Measurements from ENCODE around the gene SEPTIN3.
A peak's percentile ranks its signal among the peaks of the same experiment; 100 is the strongest.

The SEPTIN3 gene

DNA sequence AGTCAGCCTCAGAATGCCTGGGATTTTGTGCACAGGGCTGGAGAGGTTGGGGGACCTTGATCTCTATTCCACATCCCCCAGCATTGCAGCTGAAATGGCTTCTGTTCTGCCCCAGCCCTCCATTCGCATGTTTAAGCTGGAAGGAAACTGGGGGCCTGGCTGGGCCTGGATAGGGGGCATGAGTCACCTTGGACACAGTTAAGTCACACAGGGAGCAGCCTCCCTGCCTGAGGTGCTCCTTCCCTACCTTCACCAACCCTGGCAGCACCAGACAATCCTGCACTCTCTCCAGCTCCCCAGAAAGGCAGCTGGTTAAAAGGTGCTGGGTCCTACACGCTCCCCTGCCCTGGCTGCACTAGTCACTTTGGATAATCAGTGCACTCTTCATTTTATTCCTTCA lies 16.5 kb upstream of the SEPTIN3 start:
- no peak overlapping the region for H3K4me3 Mint-ChIP-seq
- H3K9me3 Mint-ChIP-seq, result no peaks in the 10 kb centered on the region
- no peaks in the 10 kb centered on the region for H3K36me3 Mint-ChIP-seq (ENCODE audit: low read depth)
- no peak overlapping the region for H3K27ac Mint-ChIP-seq
- peaks cover 9% of the 10 kb centered on the region for H3K4me1 Mint-ChIP-seq (ENCODE audit: low read depth)
- H3K27me3 Mint-ChIP-seq (ENCODE audit: low read depth), result no peaks in the 10 kb centered on the region

DNA sequence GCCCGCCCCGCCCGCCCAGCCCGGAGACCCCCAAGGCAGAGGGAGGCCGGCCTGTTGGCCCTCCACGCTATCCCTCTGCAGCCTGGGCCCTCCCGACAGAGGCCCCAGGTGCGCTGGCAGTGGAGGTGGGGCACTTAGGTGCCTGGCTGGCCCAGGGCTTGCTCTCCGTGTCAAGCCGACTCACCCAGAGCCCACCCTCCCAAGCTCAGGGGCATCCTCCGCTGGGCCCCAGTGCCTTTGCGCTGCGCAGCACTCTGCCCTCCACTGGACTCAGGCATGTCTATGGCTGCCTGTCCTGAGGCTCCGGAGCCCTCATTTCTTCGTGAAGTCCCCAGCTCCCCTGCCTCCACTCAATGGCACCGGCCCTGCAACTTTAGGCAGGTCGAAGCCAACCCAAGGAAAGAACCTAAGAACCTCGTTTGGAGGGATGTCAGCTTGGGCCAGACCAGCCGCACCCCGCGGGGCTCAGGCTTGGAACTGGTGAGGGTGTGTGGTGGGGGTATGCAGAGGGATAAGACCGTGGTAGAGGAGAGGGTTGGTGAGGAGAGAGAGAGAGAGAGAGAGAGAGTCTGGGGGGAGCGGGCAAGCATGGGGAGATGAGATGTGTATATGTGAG lies 11.2 kb upstream of the SEPTIN3 start:
- Mint-ChIP-seq H3K27ac (no peak overlapping the region), H3K4me3 (no peak overlapping the region), H3K9me3 (no peaks in the 10 kb centered on the region), H3K27me3 (ENCODE audit: low read depth) (no peaks in the 10 kb centered on the region), H3K36me3 (ENCODE audit: low read depth) (no peaks in the 10 kb centered on the region), H3K4me1 (ENCODE audit: low read depth) (peaks cover 4% of the 10 kb centered on the region)

DNA sequence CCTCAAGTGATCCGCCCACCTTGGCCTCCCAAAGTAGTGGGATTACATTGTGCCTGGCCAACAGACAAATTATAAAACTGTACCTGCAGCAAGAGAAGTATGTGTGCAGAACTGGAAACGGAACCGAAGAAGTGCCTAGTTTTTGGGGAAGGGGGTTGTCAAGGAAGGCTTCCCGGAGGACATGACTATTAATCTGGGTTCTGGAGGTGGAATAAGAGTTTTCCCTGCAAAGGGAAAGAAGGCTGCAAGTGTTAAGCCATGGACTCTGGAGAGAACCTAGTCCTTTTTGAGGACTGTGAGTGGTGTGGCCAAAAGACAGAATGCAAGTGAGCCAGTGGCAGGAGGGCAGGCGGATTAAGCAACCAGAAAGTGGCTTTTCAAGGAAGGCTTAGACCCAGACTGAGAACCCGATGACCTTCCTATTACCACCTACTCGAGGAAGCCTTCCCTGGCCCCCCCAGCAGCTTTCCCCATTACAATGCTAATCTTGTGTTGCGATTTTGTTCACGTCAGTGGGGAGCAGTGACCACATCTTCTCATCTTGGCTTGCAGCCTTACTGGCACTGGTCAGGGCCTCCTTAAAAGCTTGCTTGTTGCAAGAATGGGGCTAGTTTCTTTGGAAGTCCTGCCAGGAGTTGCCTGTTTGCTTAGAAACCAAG lies 5.7 kb upstream of the SEPTIN3 start:
- Mint-ChIP-seq H3K27me3 (ENCODE audit: low read depth) (no peaks in the 10 kb centered on the region), H3K27ac (no peak overlapping the region), H3K4me1 (ENCODE audit: low read depth) (peaks cover 6% of the 10 kb centered on the region), H3K36me3 (ENCODE audit: low read depth) (no peaks in the 10 kb centered on the region), H3K4me3 (no peak overlapping the region), H3K9me3 (no peaks in the 10 kb centered on the region)

DNA sequence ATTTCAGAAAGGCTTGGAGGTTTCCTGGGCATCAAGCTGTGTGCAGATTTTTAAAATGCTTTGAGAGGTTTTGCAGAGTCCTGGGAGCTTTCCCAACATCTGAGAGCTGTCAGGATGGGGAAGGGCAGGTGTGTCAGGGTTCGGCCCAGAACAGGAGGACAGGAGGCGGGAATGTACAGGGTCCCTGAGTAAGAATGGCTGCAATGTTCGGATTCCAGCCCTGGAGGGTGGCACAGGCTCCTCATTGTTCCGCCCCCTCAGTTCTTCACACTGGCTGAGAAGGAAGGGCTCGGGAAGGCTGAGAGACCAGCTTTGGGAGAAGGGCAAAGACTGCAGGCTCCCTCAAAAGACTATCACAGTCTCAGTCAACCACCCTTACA lies 5.1 kb upstream of the SEPTIN3 start:
- H3K4me3 Mint-ChIP-seq, result no peak overlapping the region
- H3K9me3 Mint-ChIP-seq, result no peaks in the 10 kb centered on the region
- H3K4me1 Mint-ChIP-seq (ENCODE audit: low read depth), result peaks cover 6% of the 10 kb centered on the region

DNA sequence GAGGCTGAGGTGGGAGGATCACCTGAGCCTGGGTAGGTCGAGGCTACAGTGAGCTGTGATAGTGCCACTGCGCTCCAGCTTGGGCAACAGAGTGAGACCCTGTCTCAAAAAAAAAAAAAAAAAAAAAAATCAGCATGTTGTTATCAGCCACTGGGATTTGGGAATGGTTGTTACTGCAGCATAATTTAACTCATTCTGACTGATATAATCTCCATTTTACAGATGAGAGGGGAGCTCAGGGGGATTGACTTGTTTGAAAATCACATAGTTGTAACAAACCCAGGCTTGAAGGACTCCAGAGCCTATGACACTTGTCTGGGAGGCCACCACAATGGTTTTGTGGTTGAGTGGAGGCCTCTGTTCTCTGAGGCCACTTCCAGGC lies 3.0 kb upstream of the SEPTIN3 start:
- no peaks in the 10 kb centered on the region for H3K27me3 Mint-ChIP-seq (ENCODE audit: low read depth)
- no peak overlapping the region for H3K4me3 Mint-ChIP-seq
- no peaks in the 10 kb centered on the region for H3K9me3 Mint-ChIP-seq
- no peak overlapping the region for H3K27ac Mint-ChIP-seq
- H3K4me1 Mint-ChIP-seq (ENCODE audit: low read depth), result peaks cover 6% of the 10 kb centered on the region
- no peaks in the 10 kb centered on the region for H3K36me3 Mint-ChIP-seq (ENCODE audit: low read depth)

More for the DNA sequence above, 5.1 kb upstream of the SEPTIN3 start:
- H3K27ac Mint-ChIP-seq, result no peak overlapping the region
- no peaks in the 10 kb centered on the region for H3K36me3 Mint-ChIP-seq (ENCODE audit: low read depth)
- no peaks in the 10 kb centered on the region for H3K27me3 Mint-ChIP-seq (ENCODE audit: low read depth)

DNA sequence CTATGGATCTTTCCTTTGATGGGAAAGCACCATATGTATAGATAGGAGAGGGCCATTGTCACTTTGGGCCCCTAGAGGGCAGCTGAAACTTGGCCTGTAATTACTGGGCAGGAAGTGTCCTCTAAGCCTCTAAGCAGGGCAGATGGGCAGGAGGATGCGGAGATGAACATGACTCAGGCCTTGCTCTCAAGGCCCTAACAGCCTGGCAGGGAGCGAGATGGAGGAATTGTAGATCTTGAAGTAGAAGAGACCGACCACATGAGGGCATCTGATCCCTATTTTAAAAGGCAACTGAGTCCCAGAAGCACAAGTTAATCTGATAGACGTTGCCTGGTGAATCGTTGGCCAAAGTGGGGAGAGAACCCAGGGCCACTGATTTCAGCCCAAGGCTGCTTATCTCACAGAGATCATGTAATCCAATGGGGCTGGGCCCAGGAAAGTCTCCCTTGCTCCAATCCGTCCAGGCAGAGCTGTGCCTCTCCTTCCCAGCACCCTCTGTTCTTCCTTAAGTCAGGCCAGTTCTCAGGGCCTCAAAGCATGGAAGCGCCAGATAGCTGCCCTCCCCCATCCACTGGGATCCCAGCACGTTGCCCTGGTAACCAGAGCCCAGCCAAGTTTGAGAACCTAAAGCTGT lies 2.5 kb upstream of the SEPTIN3 start:
- no peaks in the 10 kb centered on the region for H3K36me3 Mint-ChIP-seq (ENCODE audit: low read depth)
- H3K4me3 Mint-ChIP-seq, result no peak overlapping the region
- H3K27me3 Mint-ChIP-seq (ENCODE audit: low read depth), result no peaks in the 10 kb centered on the region
- H3K9me3 Mint-ChIP-seq, result no peaks in the 10 kb centered on the region
- H3K27ac Mint-ChIP-seq, result no peak overlapping the region
- H3K4me1 Mint-ChIP-seq (ENCODE audit: low read depth), result peaks cover 6% of the 10 kb centered on the region

DNA sequence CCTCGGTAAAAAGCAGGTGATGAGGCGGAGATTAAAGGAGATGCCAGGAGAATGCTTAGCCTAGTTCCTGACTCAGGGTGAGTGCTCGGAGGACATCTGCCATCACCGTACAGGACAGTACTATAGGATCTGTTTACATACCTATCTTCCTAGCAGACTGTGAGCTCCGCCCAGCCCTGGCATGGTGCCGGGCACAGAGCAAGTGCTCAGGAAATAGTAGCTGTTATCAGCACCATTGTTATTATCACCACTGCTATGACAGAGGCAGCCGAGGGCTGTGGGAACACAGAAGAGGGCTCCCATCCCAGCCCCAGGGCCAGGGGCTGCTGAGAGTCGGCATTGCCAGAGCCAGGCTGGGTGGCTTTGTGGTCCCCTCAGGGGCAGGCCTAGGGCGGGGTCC lies 642 bp upstream of the SEPTIN3 start:
- Mint-ChIP-seq H3K27me3 (ENCODE audit: low read depth) (peaks cover 5% of the 10 kb centered on the region), H3K27ac (no peak overlapping the region), H3K4me1 (ENCODE audit: low read depth) (peaks cover 6% of the 10 kb centered on the region), H3K36me3 (ENCODE audit: low read depth) (no peaks in the 10 kb centered on the region), H3K9me3 (no peaks in the 10 kb centered on the region), H3K4me3 (no peak overlapping the region)

DNA sequence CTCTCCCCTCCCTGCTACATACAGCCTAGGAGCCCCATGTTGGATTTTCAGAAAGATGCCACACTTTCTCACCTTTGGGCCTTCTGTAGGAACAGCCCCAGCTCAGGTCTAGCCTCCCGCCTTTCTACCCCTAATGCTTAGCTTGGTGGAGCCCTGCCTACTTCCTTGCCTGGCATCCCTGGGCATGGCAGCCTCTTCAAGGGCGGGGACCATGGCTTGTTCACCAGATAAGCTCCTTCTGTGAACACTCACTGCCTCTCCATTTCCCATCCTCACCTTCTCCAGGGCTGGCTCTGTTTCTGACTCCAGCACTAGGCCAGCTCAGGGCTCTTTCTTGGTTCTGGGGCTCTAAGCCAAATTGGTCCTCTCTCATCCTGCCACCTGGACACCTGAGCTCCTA lies 1.4 kb downstream of the SEPTIN3 start:
- Mint-ChIP-seq H3K27me3 (ENCODE audit: low read depth) (peaks cover 17% of the 10 kb centered on the region), H3K4me1 (ENCODE audit: low read depth) (peaks cover 10% of the 10 kb centered on the region), H3K36me3 (ENCODE audit: low read depth) (no peaks in the 10 kb centered on the region), H3K27ac (no peak overlapping the region), H3K4me3 (no peak overlapping the region), H3K9me3 (no peaks in the 10 kb centered on the region)

DNA sequence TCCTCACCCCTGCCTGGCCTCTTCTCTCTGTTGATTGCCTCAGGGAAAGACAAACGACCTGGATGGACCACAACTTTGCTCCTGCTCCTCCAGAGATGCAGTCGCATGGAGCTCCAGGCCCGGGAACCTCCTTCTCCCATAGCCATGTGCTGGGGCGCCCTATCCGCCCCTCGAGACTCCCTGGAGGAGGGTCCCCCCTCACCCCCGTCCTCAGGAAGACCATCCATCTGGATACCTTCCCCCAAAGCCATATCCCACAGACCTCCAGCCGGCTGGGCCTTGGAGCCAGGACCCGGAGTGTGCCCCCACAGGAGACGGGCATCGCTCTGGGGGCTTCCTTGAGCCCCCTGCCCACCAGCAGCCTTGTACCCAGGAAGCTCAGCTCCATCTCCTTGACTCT lies 2.2 kb downstream of the SEPTIN3 start:
- Mint-ChIP-seq H3K27me3 (ENCODE audit: low read depth) (peaks cover 24% of the 10 kb centered on the region), H3K9me3 (no peaks in the 10 kb centered on the region), H3K36me3 (ENCODE audit: low read depth) (no peaks in the 10 kb centered on the region), H3K4me1 (ENCODE audit: low read depth) (peaks cover 14% of the 10 kb centered on the region), H3K4me3 (no peak overlapping the region), H3K27ac (no peak overlapping the region)

DNA sequence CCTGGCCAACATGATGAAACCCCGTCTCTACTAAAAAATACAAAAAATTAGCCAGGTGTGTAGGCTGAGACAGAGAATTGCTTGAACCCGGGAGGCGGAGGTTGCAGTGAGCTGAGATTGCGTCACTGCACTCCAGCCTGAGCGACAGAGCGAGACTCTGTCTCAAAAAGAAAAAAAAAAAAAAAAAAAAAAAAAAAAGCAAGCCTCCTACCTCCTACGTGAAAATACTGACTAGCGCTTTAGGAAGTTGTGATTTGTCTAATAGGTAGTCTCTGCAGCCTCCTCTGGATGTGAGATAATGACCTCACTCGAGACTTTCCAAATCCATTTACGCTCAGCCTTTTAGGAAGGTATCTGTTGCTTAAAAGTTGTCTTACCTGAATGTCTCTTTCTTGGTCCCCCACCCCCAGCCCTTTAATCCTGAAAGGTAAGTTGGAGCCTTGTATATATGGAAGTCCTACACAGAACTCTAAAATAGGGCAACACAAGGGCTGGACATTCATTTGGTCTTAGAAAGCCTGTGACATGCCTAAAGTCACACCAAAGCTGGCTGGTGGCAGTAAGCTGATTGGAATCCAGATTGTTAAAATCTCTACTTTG lies 5.5 kb downstream of the SEPTIN3 start:
- Mint-ChIP-seq H3K4me3 (no peak overlapping the region), H3K27me3 (ENCODE audit: low read depth) (peaks cover 46% of the 10 kb centered on the region), H3K4me1 (ENCODE audit: low read depth) (peaks cover 15% of the 10 kb centered on the region), H3K9me3 (no peaks in the 10 kb centered on the region), H3K36me3 (ENCODE audit: low read depth) (no peaks in the 10 kb centered on the region), H3K27ac (no peak overlapping the region)

DNA sequence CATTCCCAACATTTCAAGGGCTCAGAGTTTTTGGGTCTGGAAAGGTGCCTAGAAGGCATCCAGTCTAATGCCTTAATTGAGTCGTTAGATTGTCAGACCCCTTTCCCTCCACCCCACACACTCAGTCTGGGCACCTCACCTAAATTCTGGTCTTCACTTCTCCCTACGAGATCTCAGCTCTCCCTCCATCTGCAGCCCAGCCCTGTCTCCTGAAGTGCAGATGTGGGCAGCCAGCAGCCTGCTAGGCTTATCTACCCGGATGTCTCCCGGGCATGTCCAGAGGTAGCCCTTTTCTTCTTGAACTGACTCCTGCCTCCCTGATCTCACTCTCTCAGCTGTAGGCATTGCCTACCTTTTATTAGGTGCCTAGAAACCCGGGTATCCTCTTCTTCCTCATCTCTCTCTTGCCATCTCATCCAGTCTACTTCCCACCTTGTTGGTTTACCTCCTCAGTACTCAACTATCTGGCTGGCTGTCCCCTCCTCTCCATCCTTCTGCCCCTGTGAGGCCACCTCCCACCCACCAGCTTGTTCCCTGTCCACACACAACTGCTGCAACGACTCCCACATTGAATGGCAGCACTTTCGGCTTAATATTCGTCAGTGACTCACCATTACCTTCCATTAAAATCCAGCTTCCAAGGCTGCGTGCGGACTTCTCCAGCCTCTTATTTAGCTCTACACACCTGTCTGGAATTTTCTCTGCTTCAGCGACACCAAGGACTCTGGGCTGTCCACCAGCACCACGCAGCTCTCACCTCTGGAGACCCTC lies 6.2 kb downstream of the SEPTIN3 start:
- peaks cover 15% of the 10 kb centered on the region for H3K4me1 Mint-ChIP-seq (ENCODE audit: low read depth)
- no peaks in the 10 kb centered on the region for H3K9me3 Mint-ChIP-seq
- peak overlapping the region; percentile 67 for H3K4me3 Mint-ChIP-seq
- H3K27me3 Mint-ChIP-seq (ENCODE audit: low read depth), result peaks cover 46% of the 10 kb centered on the region
- H3K36me3 Mint-ChIP-seq (ENCODE audit: low read depth), result no peaks in the 10 kb centered on the region
- peak overlapping the region; percentile 24 for H3K27ac Mint-ChIP-seq

DNA sequence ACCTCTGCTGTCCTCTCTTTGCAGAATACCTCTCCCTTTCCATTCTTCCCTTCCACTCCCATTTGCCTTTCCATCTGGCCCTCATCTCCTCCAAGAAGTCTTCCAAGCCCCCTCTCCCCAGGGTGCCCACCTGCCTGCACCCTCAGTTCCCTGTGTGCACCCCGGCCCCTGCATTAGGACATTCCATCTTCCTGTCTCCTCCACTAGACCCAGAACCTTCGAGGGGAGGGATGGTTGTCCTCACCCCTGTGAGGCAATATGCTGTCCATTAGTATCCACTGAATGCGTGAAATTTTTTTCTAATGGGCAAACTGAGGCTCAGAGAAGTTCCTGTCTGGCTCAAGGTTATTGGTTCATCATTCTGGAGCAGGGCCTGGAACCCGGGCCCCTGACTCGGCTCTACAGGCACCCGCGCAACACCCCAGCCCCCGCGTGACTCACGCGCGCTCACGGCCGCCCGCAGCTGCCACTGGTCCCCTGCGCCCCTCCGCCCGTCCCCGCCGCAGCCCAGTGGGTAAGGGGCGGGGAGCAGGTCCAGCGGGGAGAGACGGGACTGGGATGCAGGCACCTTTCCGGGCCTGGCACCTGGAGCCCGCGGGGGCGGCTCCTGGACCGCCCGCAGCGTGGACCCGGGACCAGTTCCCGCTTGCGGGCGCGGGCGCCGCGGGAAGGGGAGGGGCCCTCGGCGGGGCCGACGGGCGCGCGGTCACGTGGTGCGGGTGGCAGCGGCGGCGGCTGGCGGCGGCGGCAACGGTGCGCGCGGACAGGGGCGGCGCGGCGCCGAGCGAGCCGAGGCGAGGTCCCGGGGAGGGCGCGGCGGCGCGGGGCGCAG lies 7.0 kb downstream of the SEPTIN3 start:
- H3K27me3 Mint-ChIP-seq (ENCODE audit: low read depth), result peaks cover 46% of the 10 kb centered on the region
- peak overlapping the region; percentile 67 for H3K4me3 Mint-ChIP-seq
- H3K36me3 Mint-ChIP-seq (ENCODE audit: low read depth), result no peaks in the 10 kb centered on the region
- peaks cover 15% of the 10 kb centered on the region for H3K4me1 Mint-ChIP-seq (ENCODE audit: low read depth)
- no peaks in the 10 kb centered on the region for H3K9me3 Mint-ChIP-seq
- peak overlapping the region; percentile 24 for H3K27ac Mint-ChIP-seq

DNA sequence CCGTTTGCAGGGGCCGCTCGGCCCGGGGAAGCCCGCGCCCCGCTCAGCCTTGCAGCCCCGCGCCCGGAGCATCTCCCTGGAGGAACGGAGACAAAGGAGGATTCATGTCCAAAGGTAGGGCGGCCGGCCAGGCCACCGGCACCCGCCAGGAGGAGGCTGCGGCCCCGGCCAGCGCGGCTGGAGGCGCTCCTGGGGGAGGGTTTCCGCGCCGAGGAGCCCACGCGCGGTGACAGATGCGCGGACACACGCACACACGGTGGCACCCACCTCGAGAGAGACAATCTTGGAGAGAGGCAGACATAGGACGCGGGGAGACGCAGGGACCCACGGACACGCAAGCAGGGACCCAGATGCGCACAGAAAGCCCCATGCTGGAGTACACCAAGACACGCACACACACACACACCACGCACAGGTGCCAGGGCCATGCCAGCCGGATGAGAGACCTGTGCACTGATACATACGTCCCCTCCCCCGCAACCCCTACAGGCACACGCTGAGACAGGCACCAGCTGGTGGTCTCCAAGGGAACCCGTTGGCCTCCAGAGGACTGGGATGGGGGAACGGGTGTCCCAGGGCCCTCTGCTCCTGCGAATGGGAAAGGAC lies 7.8 kb downstream of the SEPTIN3 start:
- Mint-ChIP-seq H3K27ac (no peak overlapping the region), H3K4me3 (peak overlapping the region; percentile 62), H3K4me1 (ENCODE audit: low read depth) (peaks cover 15% of the 10 kb centered on the region), H3K27me3 (ENCODE audit: low read depth) (peaks cover 46% of the 10 kb centered on the region), H3K9me3 (no peaks in the 10 kb centered on the region), H3K36me3 (ENCODE audit: low read depth) (no peaks in the 10 kb centered on the region)
